HG03095 (cell line): ENCODE data around the gene TEX28.
"Not testable (repeated sequence)": the region's sequence is repeated elsewhere in the genome, so short reads cannot be mapped to it uniquely, and the experiment has no call there.

Experiments used
- ATAC-seq: cut with Tn5 transposase; IDR thresholded peaks from one replicate; pipeline ENCODE4 v1.9.1; 2021; ENCODE audit warnings: moderate library complexity; ENCODE audit not compliant: unreplicated experiment

Gene TEX28

GRCh38 chrX:154294791-154295574 lies at the start of gene TEX28:
TSS of gene TEX28 (minus strand) at chrX:154295124. CDS start at chrX:154292117, 3,007 bp downstream.
- ATAC-seq: no peak

GRCh38 chrX:154343620-154344019 lies 48.7 kb upstream of the TEX28 start:
- not testable (repeated sequence) for ATAC-seq

GRCh38 chrX:154343063-154343462 lies 48.1 kb upstream of the TEX28 start:
- ATAC-seq: not testable (repeated sequence)

- ATAC-seq: peak; percentile 60
Observed at GRCh38 chrX:154341399-154342298, 46.7 kb upstream of the TEX28 start.

GRCh38 chrX:154334496-154334895 lies 39.6 kb upstream of the TEX28 start:
- ATAC-seq: no peak

- peak; percentile 80 for ATAC-seq
Observed at GRCh38 chrX:154333837-154334271, 38.9 kb upstream of the TEX28 start.

GRCh38 chrX:154333116-154333515 lies 38.2 kb upstream of the TEX28 start:
- no peak for ATAC-seq

- ATAC-seq: no peak
Observed at GRCh38 chrX:154332561-154332960, 37.6 kb upstream of the TEX28 start.

- ATAC-seq: no peak
Observed at GRCh38 chrX:154329294-154329693, 34.4 kb upstream of the TEX28 start.

GRCh38 chrX:154328646-154329045 lies 33.7 kb upstream of the TEX28 start:
- no peak for ATAC-seq

- ATAC-seq: no peak
Observed at GRCh38 chrX:154327038-154327820, 32.3 kb upstream of the TEX28 start.

- no peak for ATAC-seq
Observed at GRCh38 chrX:154325541-154325940, 30.6 kb upstream of the TEX28 start.

- no peak for ATAC-seq
Observed at GRCh38 chrX:154323537-154323936, 28.6 kb upstream of the TEX28 start.

- ATAC-seq: no peak
Observed at GRCh38 chrX:154322890-154323289, 28.0 kb upstream of the TEX28 start.

GRCh38 chrX:154321594-154321993 lies 26.7 kb upstream of the TEX28 start:
- ATAC-seq: no peak

- no peak for ATAC-seq
Observed at GRCh38 chrX:154321152-154321551, 26.2 kb upstream of the TEX28 start.

- no peak for ATAC-seq
Observed at GRCh38 chrX:154320406-154320805, 25.5 kb upstream of the TEX28 start.

GRCh38 chrX:154317391-154317995 lies 22.6 kb upstream of the TEX28 start:
- no peak for ATAC-seq

GRCh38 chrX:154315416-154315815 lies 20.5 kb upstream of the TEX28 start:
- ATAC-seq: no peak

GRCh38 chrX:154313147-154313546 lies 18.2 kb upstream of the TEX28 start:
- no peak for ATAC-seq

GRCh38 chrX:154312116-154312515 lies 17.2 kb upstream of the TEX28 start:
- ATAC-seq: no peak
